Activated T-helper 1 cell treated with anti-CD3 and anti-CD28 coated beads, Interleukin-2, amount 50 U/mL, for 16 hours (primary cell): ENCODE measurements around the gene KLRD1.
"Not testable (repeated sequence)": the region's sequence is repeated elsewhere in the genome, so short reads cannot be mapped to it uniquely, and the experiment has no call there.

Source experiments
- DNase-seq, 2 donors: peaks; one replicate each; pipeline ENCODE4 v3.0.0-alpha.2; 2020; ENCODE audit warnings: low read depth in 1 of 2, low spot score in 1 of 2

The KLRD1 gene

DNA sequence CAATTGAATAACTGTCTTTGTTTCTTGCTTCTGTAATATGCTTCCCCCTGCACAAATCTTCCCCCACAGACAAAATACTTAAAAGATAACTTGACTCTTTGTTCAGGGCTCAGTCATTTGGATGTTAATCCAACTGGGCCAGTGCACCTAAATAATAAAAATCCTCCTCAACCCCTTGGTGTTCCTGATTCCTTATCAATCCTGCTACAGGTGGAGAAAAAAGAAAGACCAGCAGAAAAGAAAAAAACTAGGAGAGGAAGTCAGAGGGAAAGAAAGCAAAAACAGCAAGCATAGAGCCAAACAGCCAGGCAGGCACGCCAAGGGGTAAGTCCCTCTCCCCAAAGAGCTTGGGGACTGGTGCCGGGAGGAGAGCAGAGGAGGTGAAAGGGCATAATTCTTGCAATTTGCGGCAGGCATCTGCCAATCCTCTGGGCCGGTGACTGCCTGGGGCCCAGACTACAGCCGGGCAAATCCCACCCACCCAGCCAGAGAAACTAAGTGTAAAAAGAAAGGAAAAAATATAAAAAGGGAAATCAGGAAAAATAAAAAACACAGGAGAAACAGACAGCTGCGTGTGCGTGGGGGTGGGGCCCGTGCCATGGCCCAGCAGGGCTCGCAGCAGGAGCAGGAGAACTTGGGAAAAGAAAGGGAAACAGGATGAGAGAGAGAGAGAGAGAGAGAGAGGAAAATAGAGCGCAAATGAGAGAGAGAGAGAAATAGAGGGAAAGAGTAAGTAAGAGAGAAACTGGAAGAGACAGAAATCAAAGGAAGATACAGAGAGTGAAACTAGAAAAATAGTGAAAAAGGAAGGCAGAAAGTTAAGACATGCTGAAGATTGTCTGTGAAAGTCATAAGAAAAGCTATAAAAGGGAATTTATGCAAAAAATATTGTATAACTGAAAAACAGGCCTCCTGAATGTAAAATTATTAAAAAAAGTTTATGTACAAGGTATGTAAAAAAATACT, 60.8 kb downstream of the KLRD1 start:
- no peak for DNase-seq

DNA sequence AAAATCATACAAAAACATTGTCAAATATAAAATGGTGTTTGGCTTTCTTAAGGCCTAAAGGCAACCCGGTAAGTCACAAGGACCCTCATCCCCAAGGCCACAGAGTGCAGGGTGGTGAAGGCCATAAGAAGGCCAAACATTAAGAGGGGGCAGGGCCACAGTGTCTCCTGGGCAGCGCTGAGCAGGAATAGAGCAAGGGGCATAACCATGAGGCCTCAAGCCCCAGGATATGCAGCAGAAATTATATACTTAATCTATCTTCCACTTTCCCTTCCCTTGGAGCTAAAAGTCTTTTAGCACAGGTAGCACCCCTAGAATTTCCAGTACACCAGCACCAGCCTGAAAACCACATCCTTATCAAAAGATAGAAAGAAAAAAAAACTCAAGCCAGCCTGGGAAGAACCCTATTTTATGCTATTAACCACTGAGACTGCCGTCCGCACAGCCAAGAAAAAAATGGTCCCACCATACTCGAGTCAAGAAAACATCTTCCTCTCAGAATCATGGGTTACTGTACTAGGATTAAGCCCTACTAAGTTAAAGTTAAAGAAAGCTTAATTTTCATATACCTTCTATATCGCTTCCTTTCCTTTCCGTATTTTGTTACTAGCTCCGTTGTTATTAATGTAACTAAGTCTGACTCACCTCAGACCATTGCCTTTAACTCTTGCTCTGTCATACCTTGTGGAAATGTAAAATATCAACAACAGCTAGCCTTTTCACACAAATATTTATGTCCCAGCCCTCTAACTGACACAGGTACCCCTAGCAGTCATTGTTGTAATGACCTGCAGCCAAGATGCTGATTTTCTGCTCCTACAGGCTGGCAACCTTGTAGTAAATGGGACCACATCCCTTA, 62.1 kb downstream of the KLRD1 start:
- no peak for DNase-seq

- not testable (repeated sequence) for DNase-seq
Measured at GRCh38 chr12:10371893-10372535, 64.3 kb downstream of the KLRD1 start.

- no peak for DNase-seq
Measured at GRCh38 chr12:10372559-10372958, 64.9 kb downstream of the KLRD1 start.

DNA sequence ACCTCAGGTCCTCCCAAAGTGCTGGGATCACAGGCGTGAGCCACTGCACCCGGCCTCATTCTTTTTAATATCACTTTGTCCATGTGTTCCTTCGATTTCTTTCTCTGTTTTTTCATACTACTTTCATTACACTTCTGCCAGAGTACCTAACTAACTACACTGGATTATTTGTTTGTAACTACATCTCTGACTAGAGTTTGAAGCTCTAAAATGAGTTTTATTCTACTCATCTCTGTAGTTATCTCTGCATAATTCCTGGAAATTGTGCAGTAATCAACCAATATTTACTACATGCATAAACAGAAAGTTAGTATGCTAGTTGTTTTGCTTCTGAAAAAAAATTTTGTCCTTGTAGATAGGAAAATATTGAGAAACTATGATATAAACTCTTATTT, 67.0 kb downstream of the KLRD1 start:
- no peak for DNase-seq

- DNase-seq: not testable (repeated sequence)
Measured at GRCh38 chr12:10378737-10379136, 71.1 kb downstream of the KLRD1 start.
